Midbrain (tissue), 1 donor: ENCODE measurements around the gene NUDCD3.
A peak's percentile ranks its signal among the peaks of the same experiment; 100 is the strongest.

Experiments used
- DNase-seq: peaks from one replicate; lab custom pipeline; 2025; lab: John Stamatoyannopoulos, UW

The NUDCD3 gene

GRCh38 chr7:44477938-44478337, 12.5 kb downstream of the NUDCD3 start:
- DNase-seq: no peak

DNA sequence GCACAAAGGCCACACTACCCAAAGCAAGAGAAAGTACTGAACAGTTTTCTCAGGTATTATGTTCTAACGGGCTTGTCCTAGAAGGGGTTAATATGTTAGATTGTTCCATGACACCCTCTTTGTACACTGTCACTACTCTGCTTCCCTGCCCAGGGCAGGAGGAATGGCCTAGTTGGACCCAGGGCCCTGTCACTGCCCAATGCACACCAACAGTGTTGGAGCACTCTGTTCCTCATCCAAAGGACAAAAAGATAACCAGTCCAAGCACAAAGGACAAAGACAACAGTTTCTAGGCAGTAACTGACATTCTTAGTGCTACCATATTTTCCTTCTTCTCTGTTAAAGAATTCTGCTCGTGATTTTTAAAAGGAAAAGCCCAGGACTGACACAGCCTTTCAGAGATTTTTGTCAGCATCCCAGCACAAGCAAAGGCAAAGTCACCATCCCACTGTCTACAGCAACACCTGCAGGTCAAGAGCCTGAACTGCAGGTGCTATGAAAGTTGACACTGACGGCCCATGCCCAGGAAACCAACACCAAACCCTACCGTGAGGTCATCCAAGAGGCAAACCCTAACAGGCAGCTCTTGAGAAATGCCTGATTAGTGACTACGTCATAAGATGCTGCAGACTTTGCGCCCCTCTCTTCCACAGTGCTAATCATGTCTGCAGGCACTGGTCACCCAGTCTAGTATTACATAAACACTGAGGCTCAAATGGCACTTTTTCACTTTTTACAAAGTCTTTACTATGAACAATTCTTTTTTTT, 13.2 kb downstream of the NUDCD3 start:
- peak; percentile 77 for DNase-seq

- no peak for DNase-seq
Measured at GRCh38 chr7:44476313-44476712, 14.1 kb downstream of the NUDCD3 start.

DNA sequence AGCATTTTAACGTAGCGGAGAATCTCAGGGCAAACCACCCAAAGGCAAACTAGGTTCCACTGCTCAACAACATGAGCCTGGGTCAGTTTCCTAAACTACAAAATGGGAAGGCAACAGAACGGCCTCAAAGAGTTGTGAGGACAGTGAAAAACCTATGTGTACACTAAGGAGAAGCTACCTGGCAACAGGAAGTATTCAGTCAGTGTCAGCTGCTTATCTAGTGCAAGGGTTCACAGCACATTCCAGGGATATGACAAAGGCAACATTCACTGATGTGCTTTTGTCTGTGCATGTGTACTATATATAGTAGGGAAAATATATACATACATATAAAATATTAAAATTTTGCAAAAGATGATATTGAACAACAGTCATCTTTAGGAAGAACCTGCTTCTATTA, 17.2 kb downstream of the NUDCD3 start:
- no peak for DNase-seq

- DNase-seq: no peak
Measured at GRCh38 chr7:44472843-44473242, 17.6 kb downstream of the NUDCD3 start.

DNA sequence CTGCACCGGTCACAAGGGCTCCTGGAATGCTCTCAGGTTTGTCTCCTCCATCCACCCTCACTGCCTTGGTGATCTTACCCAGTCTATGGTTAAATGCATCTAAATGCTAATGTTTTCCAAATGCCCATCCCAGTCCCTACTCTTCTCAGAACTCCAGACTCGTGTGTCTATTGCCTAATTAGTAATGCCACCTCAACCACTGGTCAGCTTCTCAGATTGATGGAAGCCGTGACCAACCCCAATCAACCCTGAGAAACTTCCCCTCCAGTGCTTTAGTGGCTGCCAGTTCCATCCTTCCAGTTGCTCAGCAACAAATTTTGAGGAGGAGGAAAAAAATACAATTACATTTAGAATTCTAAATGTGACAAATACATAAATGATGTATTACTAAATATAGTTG, 18.6 kb downstream of the NUDCD3 start:
- no peak for DNase-seq

DNA sequence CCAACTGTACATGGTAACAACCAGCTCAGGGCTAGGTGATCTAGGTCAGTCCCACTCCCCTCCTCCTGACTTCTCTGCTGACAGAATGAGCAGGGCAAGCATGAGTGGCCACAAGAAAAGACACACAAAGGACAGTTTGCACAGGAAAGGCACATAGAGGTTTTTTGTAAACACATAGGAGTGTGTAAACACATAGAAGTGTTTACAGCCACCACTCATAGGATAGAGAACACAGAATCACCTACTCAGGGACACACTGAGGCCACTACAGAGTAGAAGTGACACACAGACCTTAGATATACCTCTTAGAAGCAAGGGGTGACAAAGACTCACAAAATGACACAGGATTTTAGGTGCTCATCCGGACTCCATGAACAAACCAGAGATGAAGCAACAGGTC, 19.0 kb downstream of the NUDCD3 start:
- DNase-seq: no peak

- no peak for DNase-seq
Measured at GRCh38 chr7:44470628-44471245, 19.7 kb downstream of the NUDCD3 start.

DNA sequence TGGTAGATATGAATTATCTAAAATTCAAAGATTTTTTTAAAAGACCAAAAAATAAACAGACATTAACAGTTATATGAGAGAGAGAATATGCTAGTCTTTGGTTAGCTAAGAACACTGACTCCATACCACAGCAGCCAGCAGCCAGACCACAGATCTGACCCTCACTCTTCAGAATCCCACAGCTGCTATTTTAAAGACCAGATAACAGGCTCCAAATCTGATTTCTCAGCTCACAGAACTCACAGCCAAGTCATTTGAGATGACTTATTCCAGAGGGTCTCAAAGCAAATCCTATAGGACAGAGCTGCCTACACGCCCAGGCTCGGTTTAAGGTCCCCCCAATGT, 20.4 kb downstream of the NUDCD3 start:
- no peak for DNase-seq

- no peak for DNase-seq
Measured at GRCh38 chr7:44469461-44470134, 20.9 kb downstream of the NUDCD3 start.

DNA sequence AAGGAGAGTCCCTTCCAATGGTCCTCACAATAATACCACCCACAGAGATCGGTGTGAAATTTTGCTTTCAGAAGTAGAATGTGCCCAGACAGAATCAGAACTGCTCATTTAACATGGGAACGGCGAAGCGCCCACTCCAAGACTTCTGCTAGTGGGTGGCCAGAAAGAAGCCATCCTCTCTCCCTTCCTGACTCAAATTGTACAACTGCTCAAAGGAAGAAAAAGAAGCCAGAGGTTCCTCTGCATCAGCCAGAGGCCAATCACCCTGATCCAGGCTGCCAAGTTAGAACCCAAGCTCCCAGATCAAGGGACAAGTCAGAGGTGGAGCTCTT, 23.3 kb downstream of the NUDCD3 start:
- no peak for DNase-seq

GRCh38 chr7:44466300-44467216, 23.9 kb downstream of the NUDCD3 start:
- peak; percentile 36 for DNase-seq

DNA sequence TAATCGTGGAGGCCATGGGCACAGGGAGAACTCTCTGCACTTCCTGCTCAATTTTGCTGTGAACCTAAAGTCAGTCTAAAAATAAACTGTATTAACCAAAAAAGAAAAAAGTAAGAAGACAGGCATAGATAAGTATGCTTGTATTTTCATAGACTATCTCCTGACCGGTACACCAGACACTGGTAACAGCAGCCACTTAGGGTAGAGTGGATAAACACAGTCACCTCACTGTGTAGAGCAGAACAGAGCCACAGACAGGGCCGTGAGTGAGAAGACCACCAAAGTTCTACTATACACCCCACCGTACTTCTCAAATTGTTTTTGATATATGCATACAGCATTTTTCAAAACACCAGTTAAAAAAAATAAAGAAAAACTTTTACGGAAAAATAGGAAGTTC, 25.0 kb downstream of the NUDCD3 start:
- DNase-seq: no peak

DNA sequence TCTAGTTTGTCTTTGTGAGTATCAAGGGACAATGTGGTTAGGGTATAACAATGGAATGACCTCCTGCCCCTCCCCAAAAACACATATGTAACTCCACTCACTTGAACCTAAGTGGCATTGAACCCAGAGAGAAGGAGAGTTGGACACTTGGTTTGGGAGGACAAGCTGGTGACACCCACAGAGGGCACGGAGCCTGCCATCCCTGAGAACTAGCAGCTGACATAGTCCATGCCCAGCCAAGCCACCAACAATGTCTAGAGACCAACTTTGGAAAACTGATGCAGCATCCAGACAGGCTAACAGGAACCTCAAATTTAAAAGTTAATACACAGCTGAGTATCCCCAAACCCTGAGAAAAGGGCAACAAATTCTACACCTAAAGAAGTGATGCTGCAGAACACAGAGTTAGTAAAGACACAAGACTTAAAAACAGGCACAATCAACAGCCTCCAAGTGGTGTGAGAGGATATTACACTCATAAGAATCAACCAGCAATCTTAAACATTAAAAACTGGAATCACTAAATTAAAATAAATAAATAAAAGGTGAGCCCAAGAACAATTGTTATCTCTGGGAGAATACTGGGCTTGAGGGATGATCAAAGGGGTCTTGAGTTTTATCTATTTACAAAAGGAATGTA, 27.2 kb downstream of the NUDCD3 start:
- no peak for DNase-seq

GRCh38 chr7:44461387-44461786, 29.1 kb downstream of the NUDCD3 start:
- no peak for DNase-seq

GRCh38 chr7:44460325-44460724, 30.1 kb downstream of the NUDCD3 start:
- no peak for DNase-seq

GRCh38 chr7:44455155-44455554, 35.3 kb downstream of the NUDCD3 start:
- DNase-seq: no peak

GRCh38 chr7:44454348-44454747, 36.1 kb downstream of the NUDCD3 start:
- DNase-seq: no peak

DNA sequence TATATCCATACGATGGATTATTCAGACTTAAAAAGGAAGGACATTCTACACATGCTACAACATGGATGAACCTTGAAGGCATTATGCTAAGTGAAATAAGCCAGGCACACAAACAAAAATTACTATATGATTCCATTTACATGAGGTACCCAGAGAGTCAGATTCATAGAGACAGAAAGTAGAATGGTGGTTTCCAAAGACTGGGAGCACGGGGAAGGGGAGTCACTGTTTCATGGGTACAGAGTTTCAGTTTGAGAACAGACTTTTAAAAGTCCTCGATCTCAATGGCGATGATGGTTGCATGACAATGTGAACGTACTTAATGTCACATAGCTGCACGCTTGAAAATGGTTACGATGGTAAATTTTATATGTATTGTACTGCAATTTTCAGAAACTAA, 39.3 kb downstream of the NUDCD3 start:
- DNase-seq: no peak

GRCh38 chr7:44449584-44449928, 40.9 kb downstream of the NUDCD3 start:
- DNase-seq: no peak

DNA sequence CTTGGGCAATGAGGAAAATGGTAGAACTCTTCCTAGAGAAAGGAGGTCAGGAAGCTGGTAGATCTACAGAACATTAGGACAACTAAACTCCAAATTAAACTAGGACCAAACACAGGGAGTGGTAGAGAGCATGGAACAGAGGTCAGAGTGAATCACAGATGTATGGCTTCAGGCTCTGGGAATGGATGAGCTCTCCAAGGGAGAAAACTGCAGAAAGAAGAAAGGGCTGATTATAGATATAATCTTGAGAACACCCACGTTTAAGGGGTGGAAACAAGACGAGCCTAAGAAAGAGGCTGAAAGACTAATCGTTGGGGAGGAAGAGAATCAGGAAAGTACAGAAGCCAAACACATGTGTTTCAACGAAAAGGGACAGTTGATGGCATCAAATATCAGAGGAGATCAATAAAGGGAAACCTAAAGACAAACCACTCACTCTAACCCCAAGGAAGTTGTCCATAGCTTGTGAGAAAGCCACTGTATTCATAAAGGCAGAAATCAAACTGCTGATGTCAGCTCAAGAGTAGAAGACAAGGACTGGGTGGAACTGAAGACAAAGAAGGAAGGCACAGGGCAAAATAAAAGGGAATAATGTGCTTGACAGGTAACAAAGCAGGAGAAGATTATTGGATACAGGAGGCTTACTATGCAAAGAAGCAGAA, 41.4 kb downstream of the NUDCD3 start:
- DNase-seq: no peak
